B cell (primary cell): ENCODE measurements around the gene PHF23. TPM values are rescaled to one million over a fixed set of nuclear protein-coding genes. Genes with fewer than 3 reads are reported as not detected.
A peak's percentile ranks its signal among the peaks of the same experiment; 100 is the strongest.

Experiments used
- ATAC-seq: fragments of 200-7000 bp; cut with Tn5 transposase; one replicate; pipeline ENCODE4 v1.10.0; 2021; ENCODE audit warnings: low read depth, mild to moderate bottlenecking, moderate number of reproducible peaks, moderate library complexity
- CTCF ChIA-PET: fragments of 350-600 bp; sonication (Branson Sonifier 250); formaldehyde crosslinking; loops from one replicate; lab custom pipeline; 2021; ENCODE audit warnings: antibody characterized with exemption, inconsistent platforms; lab: Charles Lee
- POLR2A ChIA-PET: fragments of 350-600 bp; sonication (Branson Sonifier 250); formaldehyde crosslinking; loops from one replicate; lab custom pipeline; 2021; ENCODE audit warnings: antibody characterized with exemption; lab: Charles Lee
- DNase-seq: peaks from one replicate; pipeline ENCODE4 v3.0.0; 2013
- H2AFZ ChIP-seq: 2 replicates; pipeline ENCODE4 v1.6.1; 2012; ENCODE audit warnings: mild to moderate bottlenecking, low read depth, low read length; ENCODE audit not compliant: insufficient read depth, poor library complexity, severe bottlenecking
- H3K27ac ChIP-seq, 2 donors: 1 replicate in 1 of 2; 2 replicates in 1 of 2; pipeline ENCODE4 v1.5.1; 2012 to 2013; ENCODE audit warnings: low read length in 2 of 2, mild to moderate bottlenecking in 2 of 2, moderate library complexity in 1 of 2
- H3K27me3 ChIP-seq, 4 experiments: fragments of 200-600 bp in 1 of 4; sonication (generic) in 1 of 4; replicated peaks in 1 of 4; 1 replicate in 2 of 4; 2 replicates in 2 of 4; pipeline versions ENCODE4 v1.6.1 to v1.7.0; 2013 to 2016; ENCODE audit warnings: low read length in 3 of 4, mild to moderate bottlenecking in 2 of 4, mixed read lengths in 1 of 4, moderate library complexity in 1 of 4; ENCODE audit not compliant: insufficient read depth in 4 of 4, control insufficient read depth in 3 of 4; ENCODE audit errors: control extremely low read depth in 1 of 4
- H3K36me3 ChIP-seq, 2 experiments: replicated peaks in 1 of 2; 1 replicate in 1 of 2; 2 replicates in 1 of 2; pipeline versions ENCODE4 v1.6.1 to v1.7.1; 2013; ENCODE audit warnings: low read length in 1 of 2; ENCODE audit not compliant: insufficient read depth in 2 of 2, control insufficient read depth in 1 of 2; ENCODE audit errors: control extremely low read depth in 1 of 2, extremely low read depth in 1 of 2
- H3K4me1 ChIP-seq, 2 donors: fragments of 200-600 bp in 1 of 2; sonication (generic) in 1 of 2; 1 replicate in 1 of 2; 2 replicates in 1 of 2; pipeline versions ENCODE4 v1.5.1 to v1.6.1; 2013 to 2017; ENCODE audit warnings: low read length in 2 of 2; ENCODE audit not compliant: control insufficient read depth in 2 of 2, insufficient read depth in 2 of 2
- H3K4me2 ChIP-seq: replicated peaks from 2 replicates; pipeline ENCODE3; 2012; ENCODE audit warnings: mild to moderate bottlenecking, low read depth, low read length; ENCODE audit not compliant: poor library complexity, severe bottlenecking
- H3K4me3 ChIP-seq, 5 experiments: fragments of 200-600 bp in 1 of 5; sonication (generic) in 1 of 5; 1 replicate in 3 of 5; 2 replicates in 2 of 5; pipeline versions ENCODE4 v1.5.1 to v1.7.0; 2011 to 2016; ENCODE audit warnings: low read length in 4 of 5, mild to moderate bottlenecking in 4 of 5, low read depth in 2 of 5, control low read depth in 1 of 5, moderate library complexity in 1 of 5; ENCODE audit not compliant: insufficient read depth in 1 of 5; ENCODE audit errors: control extremely low read depth in 1 of 5, extremely low read depth in 1 of 5
- H3K79me2 ChIP-seq: fragments of 200-600 bp; sonication (generic); one replicate; pipeline ENCODE4 v1.6.0; 2016; ENCODE audit warnings: low read length; ENCODE audit not compliant: control insufficient read depth, insufficient read depth
- H3K9ac ChIP-seq: fragments of 200-600 bp; sonication (generic); 2 replicates; pipeline ENCODE4 v1.6.1; 2017; ENCODE audit warnings: mild to moderate bottlenecking, low read length, moderate library complexity
- H3K9me3 ChIP-seq, 3 donors: one replicate each; pipeline versions ENCODE4 v1.6.1 to v1.7.1; 2013; ENCODE audit warnings: low read length in 2 of 3; ENCODE audit not compliant: control insufficient read depth in 2 of 3, insufficient read depth in 1 of 3; ENCODE audit errors: control extremely low read depth in 1 of 3
- H4K20me1 ChIP-seq: 2 replicates; pipeline ENCODE4 v1.6.0; 2012; ENCODE audit warnings: mild to moderate bottlenecking, low read length; ENCODE audit not compliant: insufficient read depth, control insufficient read depth, poor library complexity, severe bottlenecking
- H3K27ac Mint-ChIP-seq: one replicate; pipeline ENCODE4 v1.8.0; 2021; ENCODE audit warnings: mixed read lengths
- H3K27me3 Mint-ChIP-seq: one replicate; pipeline ENCODE4 v1.8.0; 2021; ENCODE audit warnings: mixed read lengths
- H3K4me1 Mint-ChIP-seq: one replicate; pipeline ENCODE4 v1.8.0; 2021; ENCODE audit warnings: mixed read lengths
- H3K4me3 Mint-ChIP-seq: one replicate; pipeline ENCODE4 v1.8.0; 2021; ENCODE audit warnings: mixed read lengths
- H3K9me3 Mint-ChIP-seq: one replicate; pipeline ENCODE4 v1.8.0; 2022; ENCODE audit warnings: mixed read lengths; ENCODE audit not compliant: insufficient read depth
- CTCF ChIP-seq: fragments of 200-600 bp; IDR thresholded peaks from one replicate; pipeline ENCODE4 v1.8.0; 2022; ENCODE audit warnings: antibody characterized with exemption, mild to moderate bottlenecking
- EZH2 ChIP-seq: IDR thresholded peaks from 2 replicates; pipeline ENCODE4 v1.6.1; 2012; ENCODE audit warnings: borderline replicate concordance, low read depth, mild to moderate bottlenecking, moderate library complexity, low read length; ENCODE audit not compliant: insufficient read depth, poor library complexity, severe bottlenecking
- WGBS: methylation state at CpG from one replicate; pipeline ENCODE4 v1.1.5; 2013; ENCODE audit warnings: missing lambda C conversion rate; ENCODE audit not compliant: insufficient coverage; 5-methylcytosine and 5-hydroxymethylcytosine counted together
- intact Hi-C: fragments of 100-400 bp; cut with micrococcal nuclease; formaldehyde crosslinking; loops from one replicate; pipeline ENCODE4 v1.10.0; 2022
- polyA plus RNA-seq: library from polyadenylated mRNA; depleted of rRNA; stranded (reverse); fragments of >200 nt; gene quantifications from 2 replicates; pipeline ENCODE4 v1.2.3, GENCODE V29; 2012
- total RNA-seq, 2 donors: library from RNA; stranded (reverse); fragments of 120-200 nt in 1 of 2; gene quantifications; 1 replicate in 1 of 2; 2 replicates in 1 of 2; pipeline versions ENCODE4 v1.2.3 to v1.2.4, GENCODE V29; 2013 to 2022

PHF23 gene
- total and polyA plus RNA-seq, 2 donors (not counting 1 experiment from before 2014, with no cell fraction given), result 17.6 to 42.3 TPM

GRCh38 chr17:7241783-7242716, 2.8 kb upstream of the PHF23 start, which contains the start of gene GABARAP:
GABARAP (minus strand) TSS chr17:7242449; CDS start chr17:7242330, 119 bp downstream.
- Mint-ChIP-seq H3K4me1 (peaks cover 40% of the 10 kb centered on the region), H3K27ac (peak within 1 kb of the TSS; percentile 100), H3K27me3 (no peaks in the 10 kb centered on the region), H3K4me3 (peak within 1 kb of the TSS; percentile 98), H3K9me3 (no peaks in the 10 kb centered on the region)
- peak within 1 kb of the TSS; percentile 82 for H3K9ac ChIP-seq
- peak within 1 kb of the TSS; percentile 81 to 99 (median 99) for H3K4me3 ChIP-seq
- H4K20me1 ChIP-seq, result peaks cover 24% of the 10 kb centered on the region
- peak within 1 kb of the TSS; percentile 86 for H2AFZ ChIP-seq
- peaks cover 8 to 37% of the 10 kb centered on the region in 2 experiments for H3K36me3 ChIP-seq
- ChIA-PET CTCF (interaction anchor here (0.5 to 5.0 kb wide), 9 partner anchors 8 to 313 kb away, joined by 3 to 36 read pairs (median 5); partner anchors contain the start of genes ACADVL, CTDNEP1, DLG4 and DVL2), POLR2A (interaction anchor here (0.6 to 13.1 kb wide), 14 partner anchors 8 to 615 kb away, joined by 3 to 157 read pairs (median 4); partner anchors contain the start of genes ACADVL, CTDNEP1, DLG4 and DVL2)
- H3K27me3 ChIP-seq, result no peaks in the 10 kb centered on the region
- H3K9me3 ChIP-seq, result no peaks in the 10 kb centered on the region
- peaks cover 29 to 34% of the 10 kb centered on the region in 2 donors for H3K4me1 ChIP-seq
- TF ChIP-seq EZH2 (no peak), CTCF (no peak)
- H3K4me2 ChIP-seq, result peak within 1 kb of the TSS; percentile 79
- H3K79me2 ChIP-seq, result peaks cover 38% of the 10 kb centered on the region
- H3K27ac ChIP-seq, result peak within 1 kb of the TSS; percentile 94 to 97
- 0% methylated on average over 55 of the region's 62 CpGs for WGBS
- intact Hi-C loops, result loop anchor here (1.0 kb wide), 1 partner anchor 87 kb away; the partner anchor contains the start of gene NEURL4
- DNase-seq (peak; percentile 98), ATAC-seq (peak; percentile 44)
